ENCODE data around the gene NVL.

GRCh38 chr1:224251741-224252146 is 78.2 kb downstream of the NVL start:
- TF ChIP-seq RFX5 (IDR thresholded peaks at IDR 0.05; ENCODE audit: low read depth, low read length) (no peak), CTCF (conservative IDR thresholded peaks at IDR 0.05; ENCODE audit: low read depth, low read length) (no peak), POLR2A (IDR thresholded peaks at IDR 0.05; ENCODE audit: low read depth, low read length) (no peak), USF2 (IDR thresholded peaks at IDR 0.05; ENCODE audit: low read depth, low read length) (no peak), MAZ (IDR thresholded peaks at IDR 0.05; ENCODE audit: borderline replicate concordance, low read depth, low read length) (no peak), RAD21 (IDR thresholded peaks at IDR 0.05; ENCODE audit: low read length) (no peak), SMC3 (IDR thresholded peaks at IDR 0.05; ENCODE audit: low read depth, low read length) (no peak), BHLHE40 (IDR thresholded peaks at IDR 0.05; ENCODE audit: low read depth, low read length) (no peak), MXI1 (IDR thresholded peaks at IDR 0.05; ENCODE audit: borderline replicate concordance, low read depth, low read length) (no peak), CHD1 (IDR thresholded peaks at IDR 0.05; ENCODE audit: low read depth, low read length) (no peak), ELK1 (IDR thresholded peaks at IDR 0.05; ENCODE audit: borderline replicate concordance, low read depth, low read length) (no peak), NFE2L2 (IDR thresholded peaks at IDR 0.05; ENCODE audit: low read depth, low read length) (no peak), CEBPB (IDR thresholded peaks at IDR 0.05; ENCODE audit: low read depth, low read length) (no peak), MAFK (IDR thresholded peaks at IDR 0.05; ENCODE audit: low read depth, low read length) (no peak)

Data from IMR-90 (cell line).